ENCODE results near the gene MED12L. TPM values are rescaled to one million over a fixed set of nuclear protein-coding genes. Genes with fewer than 3 reads are reported as not detected.

The MED12L gene
- polyA plus RNA-seq, 1 donor: 2.7 TPM

DNA sequence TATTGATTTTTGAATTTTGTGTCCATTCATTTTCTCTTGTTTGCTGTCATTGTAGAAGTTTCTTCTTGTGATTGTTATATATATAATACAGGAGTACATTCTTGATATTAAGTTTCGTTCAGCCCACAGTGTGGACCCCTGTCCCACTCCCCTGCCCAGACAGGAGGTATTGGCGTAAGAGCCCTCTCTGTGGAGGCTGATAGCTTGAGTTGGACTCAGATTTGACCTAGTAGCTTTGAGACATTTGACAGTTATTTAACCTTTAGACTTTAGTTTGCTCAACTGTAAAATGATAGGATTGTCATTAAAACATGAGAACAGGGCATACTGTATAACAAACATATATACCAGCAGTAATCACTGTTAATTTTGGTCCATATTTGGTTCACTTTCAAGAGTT lies 90.5 kb downstream of the MED12L start:
- no peak for DNase-seq

DNA sequence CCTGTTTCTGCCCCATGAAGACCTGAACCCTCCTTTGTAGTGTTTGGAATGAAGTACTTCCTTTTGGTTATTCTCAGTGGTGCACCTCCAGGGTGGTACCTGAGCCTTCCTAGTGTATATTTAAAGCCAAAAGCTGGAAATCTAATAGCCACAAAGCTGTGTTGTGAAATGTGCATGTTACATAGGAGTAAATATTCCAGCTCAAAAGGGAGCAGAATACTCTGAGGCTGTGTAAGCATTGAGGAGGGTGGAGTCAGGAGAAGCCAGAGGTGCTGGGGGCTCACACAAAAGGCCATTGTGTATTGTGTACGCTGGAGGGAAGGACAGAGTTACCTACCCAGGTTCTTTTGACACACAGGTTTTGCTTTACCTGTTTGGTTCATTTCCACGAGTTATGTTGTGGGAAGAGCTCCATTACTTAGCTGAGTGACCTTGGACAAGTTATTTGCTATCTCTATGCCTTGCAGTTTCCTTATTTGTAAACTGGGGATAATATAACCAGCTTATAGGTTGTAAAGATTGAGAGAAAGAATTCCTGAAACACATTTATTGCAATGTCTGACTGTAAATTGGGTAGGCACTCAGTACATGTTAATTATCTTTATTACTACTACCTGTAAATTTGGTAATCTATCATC lies 92.9 kb downstream of the MED12L start:
- no peak for DNase-seq

DNA sequence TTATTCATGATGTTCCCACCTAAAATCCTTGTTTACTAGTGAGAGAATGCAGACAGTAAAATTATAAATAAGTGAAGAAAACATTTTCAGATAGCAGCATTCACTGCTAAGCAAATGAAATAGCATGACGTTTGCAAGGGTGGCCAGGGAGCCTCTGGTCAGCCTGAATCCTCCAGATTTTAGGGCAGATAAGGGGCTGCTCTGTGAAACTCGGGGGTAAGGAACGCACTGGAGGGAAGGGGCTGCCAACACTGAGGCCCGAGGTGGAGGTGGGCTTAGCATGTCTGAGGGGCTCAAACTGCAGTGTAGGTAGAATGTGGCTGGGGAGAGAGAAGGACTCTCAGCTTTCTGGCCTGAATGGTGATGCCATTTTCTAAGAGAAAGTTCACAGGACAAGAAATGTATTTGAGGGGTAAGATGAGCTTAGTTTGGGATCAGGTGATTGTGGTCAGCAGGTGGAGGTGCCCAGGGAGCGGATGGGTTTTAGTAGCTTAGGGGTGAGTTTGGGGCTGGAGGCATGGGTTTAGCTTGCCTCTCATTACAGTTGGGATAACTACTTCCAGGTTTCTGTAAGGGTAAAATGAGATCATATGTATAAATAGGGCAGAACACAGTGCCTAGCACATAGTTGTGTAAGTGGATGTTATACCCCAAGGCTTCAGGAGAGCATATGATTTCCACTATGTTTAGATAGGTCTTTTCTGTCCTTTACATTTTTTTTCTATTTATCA lies 97.0 kb downstream of the MED12L start:
- DNase-seq: no peak

DNA sequence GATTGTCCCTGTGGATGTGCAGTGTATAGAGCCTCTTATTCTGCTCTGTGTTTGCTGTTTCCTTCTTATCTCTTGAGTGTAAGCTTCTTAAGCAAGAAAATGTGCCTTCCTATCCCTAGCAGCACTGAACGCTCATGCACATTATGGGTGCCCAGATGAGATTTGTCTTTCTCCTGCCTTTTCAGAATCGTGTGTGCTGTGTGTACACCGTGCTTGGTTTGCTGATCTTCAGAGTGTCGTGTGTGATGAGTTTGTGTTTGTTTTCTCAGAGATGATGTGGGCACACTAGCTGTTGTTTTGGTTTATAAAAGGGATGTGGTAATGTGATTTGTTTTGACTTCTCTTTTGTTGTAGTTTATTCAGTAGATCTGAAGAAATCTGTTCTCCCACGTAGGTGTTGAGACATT lies 97.8 kb downstream of the MED12L start:
- DNase-seq: no peak

DNA sequence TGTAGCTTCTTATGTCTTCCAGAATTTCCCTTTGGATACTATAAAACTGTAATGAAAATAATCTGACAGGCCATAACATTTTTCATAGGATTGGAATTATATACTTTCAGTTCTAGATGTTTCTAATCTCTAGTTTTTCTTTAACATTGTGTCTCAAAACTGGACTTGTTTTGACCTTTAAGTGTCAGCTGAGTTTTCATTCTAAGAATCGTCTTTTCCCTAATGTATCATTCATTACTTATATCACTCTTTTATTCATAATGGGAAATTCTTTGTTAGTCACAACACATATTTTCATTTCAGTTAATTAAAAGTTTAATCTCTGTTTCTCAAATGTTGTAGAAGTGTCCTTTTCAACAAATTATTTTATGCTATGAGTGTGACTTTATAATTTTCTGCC lies 105.6 kb downstream of the MED12L start:
- DNase-seq: no peak

DNA sequence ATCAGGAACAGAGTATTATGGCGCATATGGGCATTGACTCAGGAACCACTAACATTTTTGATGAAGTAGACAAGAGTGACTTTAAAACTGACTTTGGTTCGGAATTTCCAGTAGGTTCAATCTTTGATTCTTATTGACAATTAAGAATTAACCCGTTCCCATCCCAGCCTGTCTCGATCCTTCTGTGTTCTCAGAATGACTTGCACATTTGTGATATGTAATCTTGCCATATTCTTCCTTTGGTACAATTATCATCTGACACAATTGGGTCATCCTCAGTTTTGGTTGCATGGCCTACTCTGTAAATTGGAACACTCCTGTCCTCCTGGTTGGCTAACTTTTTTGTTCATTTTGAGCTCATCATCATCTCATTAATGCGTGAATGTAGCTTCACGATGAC lies 107.1 kb downstream of the MED12L start:
- no peak for DNase-seq

DNA sequence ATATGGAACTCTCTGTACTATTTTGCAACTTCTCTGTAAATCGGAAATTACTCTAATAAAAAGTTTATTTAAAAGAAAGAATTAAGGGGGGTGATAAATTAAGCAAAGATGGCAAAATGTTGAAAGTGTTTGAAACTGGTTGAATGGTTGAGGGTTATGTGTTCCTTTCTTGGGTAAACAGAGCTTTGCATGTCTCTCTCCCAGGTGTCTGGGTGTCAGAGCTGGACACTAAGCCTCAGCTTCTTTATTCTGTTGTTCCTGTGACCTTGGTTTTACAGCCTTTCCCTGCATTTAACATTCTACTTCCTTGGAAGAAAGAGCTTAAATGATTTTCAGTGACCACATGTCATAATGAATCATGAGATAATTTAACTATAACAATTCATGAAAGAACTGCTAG lies 110.4 kb downstream of the MED12L start:
- no peak for DNase-seq

DNA sequence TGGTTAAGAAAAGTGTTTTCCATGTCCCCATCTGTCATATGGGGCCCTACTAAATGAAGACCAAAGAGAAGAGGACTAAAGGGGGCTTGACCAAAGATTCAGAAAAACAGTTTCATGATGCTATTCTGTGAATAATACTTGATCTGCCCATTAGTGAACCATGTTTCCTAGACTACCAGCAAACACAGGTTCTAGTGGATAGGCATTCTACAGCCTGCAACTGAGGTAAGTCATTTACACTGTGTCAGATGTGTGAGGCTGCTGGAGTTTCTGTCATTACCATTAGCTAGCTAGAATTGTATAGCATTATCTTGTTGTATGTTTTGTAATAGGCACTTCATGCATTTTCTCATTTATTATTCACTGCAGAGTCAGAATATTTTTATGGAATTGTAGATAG lies 111.0 kb downstream of the MED12L start:
- DNase-seq: no peak

DNA sequence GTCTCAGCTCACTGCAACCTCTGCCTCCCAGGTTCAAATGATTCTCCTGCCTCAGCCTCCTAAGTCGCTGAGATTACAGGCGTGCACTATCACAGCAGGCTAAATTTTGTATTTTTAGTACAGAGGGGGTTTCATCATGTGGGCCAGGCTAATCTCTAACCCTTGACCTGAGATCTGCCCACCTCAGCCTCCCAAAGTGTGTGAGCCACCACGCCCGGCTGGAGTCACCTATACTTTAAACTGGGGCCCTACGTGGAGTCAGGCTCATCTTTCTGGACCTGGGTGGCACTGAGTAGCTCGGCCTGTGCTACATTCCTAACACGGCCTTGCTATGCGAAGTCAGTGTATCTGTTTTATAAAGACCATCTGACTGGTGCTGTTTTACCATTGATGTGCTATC lies 111.8 kb downstream of the MED12L start:
- DNase-seq: no peak

DNA sequence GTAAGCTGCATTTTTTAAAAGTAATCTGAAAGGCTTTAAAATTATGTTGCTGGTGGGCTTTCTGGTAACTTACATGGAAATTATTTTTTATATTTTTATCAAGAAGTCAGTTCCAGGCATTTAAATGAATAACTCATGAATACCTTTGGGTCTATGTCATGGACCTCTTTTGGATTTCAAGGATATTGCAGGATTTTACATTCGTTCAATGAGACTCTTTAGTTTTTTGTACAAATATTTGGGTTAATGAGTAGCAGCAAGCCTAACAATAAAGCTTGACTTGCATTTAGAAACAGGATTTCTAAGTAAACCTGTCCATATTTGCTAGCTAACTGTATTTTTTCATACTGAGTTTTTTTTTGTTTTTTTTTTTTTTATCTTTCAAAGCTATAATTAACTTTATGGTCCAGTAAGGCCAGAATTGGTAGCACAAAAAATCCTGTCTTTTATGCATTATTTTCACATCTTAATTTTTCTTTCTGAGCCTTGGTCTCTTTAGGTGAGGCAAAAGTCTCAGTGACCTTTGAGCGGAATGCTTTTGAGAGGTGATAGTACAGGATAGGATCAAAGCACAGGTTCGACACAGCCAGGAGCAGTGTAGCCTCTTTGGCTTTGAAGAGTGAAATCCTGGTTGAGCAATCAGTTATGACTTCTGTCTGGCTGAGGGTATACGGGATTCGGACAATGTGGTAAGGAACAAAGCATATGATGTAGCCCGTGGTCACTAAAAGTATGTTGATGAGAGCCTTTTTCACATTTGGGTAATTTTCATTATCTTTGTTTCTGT lies 112.7 kb downstream of the MED12L start:
- no peak for DNase-seq

DNA sequence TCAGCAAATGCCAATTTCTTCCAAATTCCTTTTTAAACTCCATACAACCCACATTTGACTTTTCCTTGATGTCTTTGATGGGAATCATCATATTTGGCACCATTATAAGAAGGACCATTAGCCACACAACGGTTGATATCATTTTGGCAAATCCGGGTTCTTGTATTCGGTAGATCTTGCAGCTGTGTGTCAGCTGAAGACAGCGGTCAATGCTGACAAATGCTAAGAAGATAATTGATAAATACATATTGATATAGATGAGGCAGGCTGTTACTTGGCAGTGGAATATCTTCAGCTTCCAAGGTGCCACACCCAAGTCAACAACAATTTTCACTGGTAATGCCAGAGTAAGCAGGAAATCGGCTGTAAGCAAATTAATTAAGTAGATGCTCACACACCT lies 113.4 kb downstream of the MED12L start:
- no peak for DNase-seq

DNA sequence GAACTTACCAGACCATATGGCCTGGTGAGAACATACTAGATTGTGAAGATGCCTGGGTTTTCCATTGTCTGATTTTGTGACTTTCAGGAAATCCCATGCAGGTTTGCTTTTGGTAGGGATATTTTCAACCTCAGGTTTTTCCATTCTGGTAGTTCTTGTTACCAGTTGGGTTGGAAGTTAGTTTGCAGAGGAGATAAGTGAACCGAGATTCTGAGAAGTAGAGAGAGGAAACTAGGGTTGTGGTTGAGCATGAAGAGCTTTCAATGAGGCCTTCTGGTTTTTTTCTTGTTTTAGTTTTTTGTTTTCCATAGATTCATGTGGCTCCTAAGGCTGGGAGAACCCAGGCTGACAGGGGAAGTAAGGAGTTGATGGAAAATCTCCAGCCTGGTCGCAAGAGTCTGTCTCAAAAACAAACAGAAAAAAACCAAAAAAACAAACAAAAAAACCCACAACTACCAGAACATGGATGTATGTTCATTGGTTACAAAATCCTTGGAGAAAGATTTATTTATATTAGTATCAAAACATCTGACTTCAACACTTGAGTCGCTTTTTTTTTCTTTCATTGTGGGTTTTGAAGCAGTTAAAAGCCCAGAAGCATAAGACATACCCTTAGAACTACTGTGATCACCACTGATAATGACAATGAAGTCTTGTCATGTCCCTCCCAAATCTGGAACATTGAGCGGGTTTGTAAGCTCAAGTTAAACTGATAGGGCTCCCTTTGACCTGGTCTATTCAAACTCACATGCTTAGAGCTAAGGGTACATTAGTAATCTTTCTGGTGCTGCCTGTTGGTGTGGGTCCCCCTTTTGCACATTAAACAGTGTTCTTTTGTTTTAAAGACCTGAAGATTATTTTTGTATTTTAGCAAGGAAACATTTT lies 114.3 kb downstream of the MED12L start:
- no peak for DNase-seq

DNA sequence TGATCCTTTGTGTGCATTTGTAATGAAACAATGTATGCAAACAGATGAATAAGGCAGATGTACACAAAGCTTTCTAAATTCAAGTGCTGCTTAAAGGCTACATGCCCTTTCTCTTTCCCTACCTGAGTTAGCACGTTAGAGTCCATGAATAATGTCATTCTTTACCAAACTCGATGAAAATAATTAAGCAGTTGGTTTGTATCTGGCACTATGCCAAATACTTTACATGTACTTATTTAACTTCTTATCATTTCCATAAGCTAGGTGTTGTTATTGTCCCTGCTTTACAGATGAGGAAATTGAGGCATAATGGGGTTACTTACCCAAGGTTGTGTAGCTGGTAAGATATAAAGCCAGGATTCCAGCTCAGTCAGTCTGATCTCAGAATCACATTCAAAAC lies 115.1 kb downstream of the MED12L start:
- no peak for DNase-seq

DNA sequence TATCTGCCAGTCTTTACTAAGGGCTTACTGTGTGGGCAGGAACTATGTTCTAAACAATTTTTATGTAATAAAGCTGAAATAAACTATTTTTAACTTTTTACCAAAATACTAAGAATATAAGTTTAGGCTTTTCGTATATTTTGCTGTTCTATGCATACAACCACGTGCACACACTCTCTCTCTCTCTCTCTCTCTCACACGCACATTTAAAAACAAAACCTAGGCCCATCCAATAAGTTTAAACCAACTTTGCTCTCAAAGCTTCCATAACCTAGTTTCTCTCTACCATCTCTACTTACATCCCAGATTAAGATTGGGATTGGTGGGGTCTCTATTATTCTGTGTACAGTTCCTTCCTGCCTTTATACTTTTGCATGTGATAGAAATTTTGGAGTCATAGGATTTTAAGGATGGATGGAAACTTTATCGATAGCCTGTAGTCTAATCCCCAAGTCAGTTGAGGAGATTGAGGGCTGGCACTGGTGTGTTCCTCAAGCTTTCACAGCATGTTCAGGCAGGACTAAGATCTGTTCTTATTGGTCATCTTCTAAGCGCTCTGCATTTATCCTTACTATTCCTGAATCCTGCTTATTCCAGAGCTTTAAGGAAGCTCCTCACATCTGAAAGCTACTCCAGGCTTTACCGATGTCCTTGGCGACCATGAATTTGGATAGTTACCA lies 115.7 kb downstream of the MED12L start:
- DNase-seq: no peak

DNA sequence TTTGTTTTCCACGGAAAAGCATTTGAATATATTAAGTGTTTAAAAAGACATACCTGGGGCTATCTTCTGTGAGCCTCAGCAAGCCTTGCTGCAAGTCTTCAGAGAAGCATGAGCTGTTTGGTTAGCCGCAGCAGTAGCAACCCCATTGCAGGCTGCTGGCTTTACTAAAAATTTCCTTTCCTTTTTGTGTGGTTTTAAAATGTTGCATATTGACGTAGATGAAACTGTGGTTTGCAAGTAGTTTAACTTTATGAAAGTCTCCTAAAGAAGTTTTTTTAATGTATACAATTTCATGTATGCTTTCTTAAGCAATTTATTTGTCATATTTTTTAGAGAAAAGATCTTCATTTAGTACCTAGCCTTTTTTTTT lies 117.6 kb downstream of the MED12L start, which contains the start of gene GPR171:
TSS of gene GPR171 (minus strand) at position 166 of the 370 bp plus-strand sequence. CDS start 3,830 bp downstream, outside the sequence.
- DNase-seq: no peak

DNA sequence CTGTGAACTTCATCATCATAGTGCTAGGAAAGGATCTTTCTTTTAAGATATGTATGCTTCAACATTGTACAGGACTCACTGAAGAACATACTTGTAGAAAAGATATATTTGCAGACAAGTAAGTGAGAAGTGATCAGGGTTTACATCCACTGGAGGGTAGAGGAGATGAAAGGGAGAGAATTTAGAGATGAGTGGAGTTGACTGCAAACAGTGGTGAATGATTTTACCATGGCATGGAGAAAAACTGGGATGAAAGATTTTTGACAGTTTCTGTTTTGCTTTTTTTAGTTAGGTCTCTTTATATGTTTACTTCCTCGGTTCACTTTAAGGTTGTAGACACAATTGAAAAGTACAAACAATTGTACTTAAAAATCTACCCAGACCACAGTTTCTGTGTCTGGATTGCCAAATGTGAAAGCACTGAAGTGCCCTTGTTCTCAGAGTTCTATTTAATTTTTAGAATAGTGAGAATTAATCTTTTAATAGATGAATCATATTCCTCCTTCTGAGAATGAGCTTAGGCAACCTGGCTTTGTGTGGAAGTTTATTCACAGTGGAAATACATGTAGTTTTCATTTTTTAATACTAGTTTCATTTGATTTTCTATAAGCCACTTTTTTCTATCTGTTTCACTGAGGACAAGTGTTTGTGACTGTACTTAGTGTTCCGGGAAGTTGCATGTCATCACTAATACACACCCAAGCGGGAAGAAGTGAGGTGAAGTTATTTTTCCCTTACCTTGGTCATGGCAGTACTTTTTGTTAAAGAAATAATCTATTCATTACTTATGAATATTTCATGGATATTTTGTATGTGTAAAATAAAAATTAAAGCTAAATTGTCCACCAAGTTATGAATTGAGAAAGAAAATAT lies 119.3 kb downstream of the MED12L start:
- DNase-seq: no peak

DNA sequence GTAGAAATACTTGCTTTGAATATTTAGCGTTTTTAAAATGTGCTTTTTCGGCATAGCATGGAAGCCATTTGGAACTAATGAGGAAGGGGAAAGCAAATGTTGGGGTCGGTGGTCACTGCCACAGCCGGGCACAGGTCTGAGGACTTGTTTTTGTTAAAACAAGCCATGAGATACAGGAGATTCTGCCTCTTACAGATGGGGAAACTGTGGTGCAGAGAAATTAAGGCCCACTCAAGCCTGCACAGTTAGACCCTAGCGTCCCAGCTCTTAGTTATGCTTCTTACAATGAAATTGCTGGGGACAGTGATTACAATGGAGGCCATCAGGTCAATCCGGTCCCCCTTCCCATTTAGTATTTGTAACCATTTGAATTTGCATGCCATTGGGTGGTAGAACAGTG lies 120.0 kb downstream of the MED12L start:
- DNase-seq: no peak

DNA sequence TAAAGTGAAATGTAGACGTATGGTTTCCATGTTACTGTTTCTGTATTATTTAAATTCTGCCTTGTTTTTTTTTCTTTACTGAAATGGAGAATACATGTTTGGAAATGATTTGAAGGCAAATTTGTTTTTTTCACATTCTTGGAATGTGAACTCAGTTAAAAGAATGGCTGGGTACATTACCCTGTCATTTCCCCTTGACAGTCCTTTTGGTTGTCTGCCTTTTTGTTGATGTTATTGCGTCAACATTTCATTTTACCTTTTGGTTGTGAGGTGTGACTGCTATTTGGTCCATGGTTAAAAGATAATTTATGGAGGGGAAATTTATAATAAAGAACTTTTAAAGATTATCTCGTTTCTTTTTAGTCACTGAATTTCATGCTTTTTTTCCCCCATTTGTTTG lies 120.7 kb downstream of the MED12L start:
- DNase-seq: no peak

DNA sequence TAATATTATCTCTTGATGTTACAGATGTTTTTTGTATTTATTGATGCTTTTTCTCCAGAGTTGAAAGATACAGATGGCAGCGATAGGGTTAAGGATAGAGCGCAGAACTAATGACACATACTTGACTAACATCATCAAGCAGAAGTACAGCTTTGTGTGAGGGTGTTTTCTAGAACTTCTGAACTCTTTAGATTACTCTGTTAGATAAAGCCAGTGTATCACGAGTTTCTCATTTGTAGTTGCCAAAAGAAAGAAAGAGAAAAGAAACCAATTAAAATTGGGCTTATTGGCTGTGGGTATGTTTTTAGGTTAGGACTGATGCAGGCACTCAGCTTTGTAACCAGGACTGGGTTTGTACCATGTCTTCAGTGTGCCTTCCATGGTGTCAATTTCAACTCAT lies 124.2 kb downstream of the MED12L start:
- no peak for DNase-seq

DNA sequence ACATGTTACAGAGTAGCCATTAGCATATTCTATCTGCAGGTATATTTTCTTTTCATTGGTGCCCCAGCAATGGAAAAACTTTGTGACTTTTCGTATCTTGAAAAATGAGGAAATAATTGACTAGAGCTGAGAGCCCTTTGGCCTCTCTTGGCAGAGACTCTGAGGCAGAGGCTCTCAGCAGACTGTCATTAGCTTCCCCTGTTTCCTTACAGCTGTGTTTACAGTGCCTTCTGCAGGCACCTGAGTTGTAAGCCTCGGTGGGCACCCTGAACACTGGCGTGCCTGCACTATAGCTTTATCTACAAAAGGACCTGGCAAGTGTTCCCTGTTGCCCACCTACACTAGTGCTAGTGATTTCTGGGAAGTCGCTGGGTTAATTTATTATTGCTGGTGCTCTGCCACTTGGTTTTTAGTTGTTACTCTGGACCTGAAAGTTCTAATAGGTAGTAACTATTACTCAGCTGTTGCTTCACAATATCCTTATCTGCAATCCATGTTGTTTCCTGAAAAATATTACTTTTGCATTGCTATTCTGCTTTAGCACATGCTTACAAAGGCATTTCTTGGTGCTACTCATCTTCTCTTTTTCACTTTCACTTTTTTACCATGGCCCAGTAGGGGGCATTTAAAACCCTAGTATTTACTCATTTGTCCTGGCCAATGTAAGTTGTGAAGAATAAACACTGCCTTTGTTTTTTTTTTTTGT lies 125.4 kb downstream of the MED12L start:
- no peak for DNase-seq

Data from left kidney (tissue), 2 donors.